Measurements from ENCODE around the gene MACROH2A2. TPM values are rescaled to one million over a fixed set of nuclear protein-coding genes. Genes with fewer than 3 reads are reported as not detected.
"Not testable (repeated sequence)": the region's sequence is repeated elsewhere in the genome, so short reads cannot be mapped to it uniquely, and the experiment has no call there.

Gene MACROH2A2
- total RNA-seq, 2 experiments from 2014 or later = 2.2 TPM

GRCh38 chr10:70097459-70097858 is 44.8 kb downstream of the MACROH2A2 start:
- Histone ChIP-seq H3K4me1 (ENCODE audit: insufficient read depth, low read length) (peaks cover 25% of the 10 kb centered on the region), H3K27me3 (ENCODE audit: control insufficient read depth in 1 of 2, insufficient read depth in 2 of 2, low read length in 2 of 2) (no peaks in the 10 kb centered on the region), H3K27ac (ENCODE audit: low read depth in 1 of 2, low read length in 2 of 2) (no peak overlapping the region), H3K9me3 (ENCODE audit: control insufficient read depth in 1 of 2, insufficient read depth in 1 of 2, low read length in 2 of 2) (no peaks in the 10 kb centered on the region), H3K4me3 (ENCODE audit: low read length) (no peak overlapping the region), H3K36me3 (ENCODE audit: insufficient read depth, low read length) (peaks cover 59% of the 10 kb centered on the region)
- CTCF ChIA-PET = interaction anchor here (1.9 kb wide), 1 partner anchor 19 kb away, joined by 5 read pairs; no protein-coding TSS in a partner anchor
- no peak for TF ChIP-seq CTCF (IDR thresholded peaks at IDR 0.05)
- POLR2A ChIA-PET = no interaction called here
- Mint-ChIP-seq H3K4me3 (no peak overlapping the region), H3K4me1 (ENCODE audit: low read depth) (peaks cover 44% of the 10 kb centered on the region), H3K36me3 (ENCODE audit: low read depth) (peaks cover 67% of the 10 kb centered on the region), H3K9me3 (no peaks in the 10 kb centered on the region), H3K27ac (no peak overlapping the region), H3K27me3 (no peaks in the 10 kb centered on the region)
- intact Hi-C loops (cut with DNase I, micrococcal nuclease) = no loop called here
- no peak for ATAC-seq (ENCODE audit: poor library complexity)
- no peak for DNase-seq

GRCh38 chr10:70098271-70098670 is 45.6 kb downstream of the MACROH2A2 start:
- no peak for DNase-seq
- H3K4me1 Mint-ChIP-seq (ENCODE audit: low read depth) = peaks cover 37% of the 10 kb centered on the region
- POLR2A ChIA-PET = no interaction called here
- H3K36me3 ChIP-seq (ENCODE audit: insufficient read depth, low read length) = peaks cover 59% of the 10 kb centered on the region
- no peak overlapping the region for H3K4me3 ChIP-seq (ENCODE audit: low read length)
- no peaks in the 10 kb centered on the region for H3K9me3 ChIP-seq (ENCODE audit: control insufficient read depth in 1 of 2, insufficient read depth in 1 of 2, low read length in 2 of 2)
- no peaks in the 10 kb centered on the region for H3K27me3 ChIP-seq (ENCODE audit: control insufficient read depth in 1 of 2, insufficient read depth in 2 of 2, low read length in 2 of 2)
- intact Hi-C loops (cut with DNase I, micrococcal nuclease) = no loop called here
- H3K27ac ChIP-seq (ENCODE audit: low read depth in 1 of 2, low read length in 2 of 2) = no peak overlapping the region
- H3K4me3 Mint-ChIP-seq = no peak overlapping the region
- H3K4me1 ChIP-seq (ENCODE audit: insufficient read depth, low read length) = peaks cover 17% of the 10 kb centered on the region
- H3K9me3 Mint-ChIP-seq = no peaks in the 10 kb centered on the region
- H3K27me3 Mint-ChIP-seq = no peaks in the 10 kb centered on the region
- H3K27ac Mint-ChIP-seq = no peak overlapping the region
- CTCF ChIA-PET = interaction anchor here (1.9 kb wide), 1 partner anchor 18 kb away, joined by 5 read pairs; no protein-coding TSS in a partner anchor
- H3K36me3 Mint-ChIP-seq (ENCODE audit: low read depth) = peaks cover 75% of the 10 kb centered on the region
- TF ChIP-seq CTCF (IDR thresholded peaks at IDR 0.05) = no peak
- ATAC-seq (ENCODE audit: poor library complexity) = no peak

- H3K27me3 ChIP-seq (ENCODE audit: control insufficient read depth in 1 of 2, insufficient read depth in 2 of 2, low read length in 2 of 2); DNase-seq; H3K27ac Mint-ChIP-seq; H3K9me3 ChIP-seq (ENCODE audit: control insufficient read depth in 1 of 2, insufficient read depth in 1 of 2, low read length in 2 of 2); CTCF ChIA-PET; H3K9me3 Mint-ChIP-seq; H3K27me3 Mint-ChIP-seq; H3K27ac ChIP-seq (ENCODE audit: low read depth in 1 of 2, low read length in 2 of 2); intact Hi-C loops (cut with DNase I, micrococcal nuclease); H3K4me1 ChIP-seq (ENCODE audit: insufficient read depth, low read length); H3K4me3 Mint-ChIP-seq; ATAC-seq (ENCODE audit: poor library complexity); H3K4me3 ChIP-seq (ENCODE audit: low read length): not testable (repeated sequence)
- H3K36me3 ChIP-seq (ENCODE audit: insufficient read depth, low read length) = peaks cover 61% of the 10 kb centered on the region
- Mint-ChIP-seq H3K4me1 (ENCODE audit: low read depth) (peaks cover 13% of the 10 kb centered on the region), H3K36me3 (ENCODE audit: low read depth) (peaks cover 83% of the 10 kb centered on the region)
- POLR2A ChIA-PET = interaction anchor here (0.5 kb wide), 1 partner anchor 48 kb away, joined by 3 read pairs; no protein-coding TSS in a partner anchor
Measured at GRCh38 chr10:70101068-70101562, 48.5 kb downstream of the MACROH2A2 start.

GRCh38 chr10:70101668-70102067 is 49.0 kb downstream of the MACROH2A2 start:
- TF ChIP-seq CTCF (IDR thresholded peaks at IDR 0.05) = no peak
- no peaks in the 10 kb centered on the region for H3K4me1 ChIP-seq (ENCODE audit: insufficient read depth, low read length)
- H3K27ac Mint-ChIP-seq = no peak overlapping the region
- no peak overlapping the region for H3K4me3 ChIP-seq (ENCODE audit: low read length)
- peaks cover 79% of the 10 kb centered on the region for H3K36me3 Mint-ChIP-seq (ENCODE audit: low read depth)
- H3K27me3 Mint-ChIP-seq = no peaks in the 10 kb centered on the region
- no peak overlapping the region for H3K27ac ChIP-seq (ENCODE audit: low read depth in 1 of 2, low read length in 2 of 2)
- POLR2A ChIA-PET = no interaction called here
- H3K36me3 ChIP-seq (ENCODE audit: insufficient read depth, low read length) = peaks cover 55% of the 10 kb centered on the region
- no peaks in the 10 kb centered on the region for H3K27me3 ChIP-seq (ENCODE audit: control insufficient read depth in 1 of 2, insufficient read depth in 2 of 2, low read length in 2 of 2)
- no peaks in the 10 kb centered on the region for H3K9me3 ChIP-seq (ENCODE audit: control insufficient read depth in 1 of 2, insufficient read depth in 1 of 2, low read length in 2 of 2)
- DNase-seq (no peak), ATAC-seq (ENCODE audit: poor library complexity) (no peak)
- no peak overlapping the region for H3K4me3 Mint-ChIP-seq
- H3K4me1 Mint-ChIP-seq (ENCODE audit: low read depth) = peaks cover 10% of the 10 kb centered on the region
- no peaks in the 10 kb centered on the region for H3K9me3 Mint-ChIP-seq
- CTCF ChIA-PET = no interaction called here
- intact Hi-C loops (cut with DNase I, micrococcal nuclease) = no loop called here
